ENCODE data around the gene CENPM.

Gene CENPM

DNA sequence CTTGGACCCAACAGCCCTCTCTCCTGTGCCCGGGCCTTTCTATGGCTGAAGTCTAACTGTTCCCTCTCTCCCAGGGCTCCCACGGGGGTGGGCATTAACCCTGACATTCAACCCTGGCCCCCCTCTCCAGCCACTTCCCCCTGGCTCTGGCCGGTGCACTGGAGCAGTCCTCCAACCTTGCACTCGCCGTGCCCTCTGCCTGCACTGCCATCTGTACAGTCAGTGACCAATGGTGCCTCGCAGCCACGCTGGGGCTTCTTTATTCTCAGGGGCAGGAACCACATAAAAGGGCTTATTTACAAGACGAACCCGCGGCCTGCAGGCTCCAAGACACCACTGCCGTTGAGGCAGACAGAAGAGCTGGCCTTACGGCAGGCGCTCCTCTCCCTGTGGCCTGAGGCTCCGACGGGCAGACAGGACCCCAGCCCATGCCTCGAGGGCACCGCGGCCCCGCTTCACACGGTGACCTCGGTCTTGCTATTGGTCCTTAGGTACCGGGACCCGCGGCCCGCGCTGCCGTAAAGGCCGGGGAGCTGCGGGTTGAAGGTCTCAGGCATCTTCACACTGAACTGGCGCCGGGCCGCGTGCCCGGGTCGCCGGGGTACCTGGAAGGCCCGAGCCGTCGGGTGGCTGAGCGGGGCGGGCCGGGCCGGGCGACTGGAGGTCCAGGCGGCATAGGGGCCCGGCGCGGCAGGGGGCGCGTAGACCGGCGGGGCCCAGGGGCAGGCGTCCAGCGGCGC, 37.5 kb downstream of the CENPM start:
- no peak for DNase-seq (ENCODE audit: low read depth)
- TF ChIP-seq, protein P1, sequence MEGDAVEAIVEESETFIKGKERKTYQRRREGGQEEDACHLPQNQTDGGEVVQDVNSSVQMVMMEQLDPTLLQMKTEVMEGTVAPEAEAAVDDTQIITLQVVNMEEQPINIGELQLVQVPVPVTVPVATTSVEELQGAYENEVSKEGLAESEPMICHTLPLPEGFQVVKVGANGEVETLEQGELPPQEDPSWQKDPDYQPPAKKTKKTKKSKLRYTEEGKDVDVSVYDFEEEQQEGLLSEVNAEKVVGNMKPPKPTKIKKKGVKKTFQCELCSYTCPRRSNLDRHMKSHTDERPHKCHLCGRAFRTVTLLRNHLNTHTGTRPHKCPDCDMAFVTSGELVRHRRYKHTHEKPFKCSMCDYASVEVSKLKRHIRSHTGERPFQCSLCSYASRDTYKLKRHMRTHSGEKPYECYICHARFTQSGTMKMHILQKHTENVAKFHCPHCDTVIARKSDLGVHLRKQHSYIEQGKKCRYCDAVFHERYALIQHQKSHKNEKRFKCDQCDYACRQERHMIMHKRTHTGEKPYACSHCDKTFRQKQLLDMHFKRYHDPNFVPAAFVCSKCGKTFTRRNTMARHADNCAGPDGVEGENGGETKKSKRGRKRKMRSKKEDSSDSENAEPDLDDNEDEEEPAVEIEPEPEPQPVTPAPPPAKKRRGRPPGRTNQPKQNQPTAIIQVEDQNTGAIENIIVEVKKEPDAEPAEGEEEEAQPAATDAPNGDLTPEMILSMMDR (IDR thresholded peaks at IDR 0.05; ENCODE audit: control insufficient read depth, extremely low read depth, insufficient read depth), result no peak
- no peak overlapping the region for H3K4me3 ChIP-seq (ENCODE audit: low read depth, low read length)

GRCh38 chr22:41908411-41909309, 38.3 kb downstream of the CENPM start:
- no peak for DNase-seq (ENCODE audit: low read depth)
- no peak overlapping the region for H3K4me3 ChIP-seq (ENCODE audit: low read depth, low read length)
- TF ChIP-seq, protein P1 (IDR thresholded peaks at IDR 0.05; ENCODE audit: control insufficient read depth, extremely low read depth, insufficient read depth), result no peak

GRCh38 chr22:41907436-41908401, 39.2 kb downstream of the CENPM start:
- TF ChIP-seq, protein P1 (IDR thresholded peaks at IDR 0.05; ENCODE audit: control insufficient read depth, extremely low read depth, insufficient read depth), result no peak
- H3K4me3 ChIP-seq (ENCODE audit: low read depth, low read length), result no peak overlapping the region
- no peak for DNase-seq (ENCODE audit: low read depth)

- no peak overlapping the region for H3K4me3 ChIP-seq (ENCODE audit: low read depth, low read length)
- TF ChIP-seq, protein P1 (IDR thresholded peaks at IDR 0.05; ENCODE audit: control insufficient read depth, extremely low read depth, insufficient read depth), result no peak
- no peak for DNase-seq (ENCODE audit: low read depth)
Measured at GRCh38 chr22:41906822-41907221, 40.1 kb downstream of the CENPM start.

- H3K4me3 ChIP-seq (ENCODE audit: low read depth, low read length), result no peak overlapping the region
- no peak for DNase-seq (ENCODE audit: low read depth)
- TF ChIP-seq, protein P1 (IDR thresholded peaks at IDR 0.05; ENCODE audit: control insufficient read depth, extremely low read depth, insufficient read depth), result no peak
Measured at GRCh38 chr22:41905411-41906202, 41.3 kb downstream of the CENPM start.
